DND-41 (cell line): ENCODE results near the gene GRAMD4.
"Not testable (repeated sequence)": the region's sequence is repeated elsewhere in the genome, so short reads cannot be mapped to it uniquely, and the experiment has no call there.

ENCODE experiments used
- ATAC-seq: fragments of 200-7000 bp; cut with Tn5 transposase; 3 replicates; pipeline ENCODE4 v1.9.1; 2021; ENCODE audit warnings: low read depth; ENCODE audit not compliant: insufficient read depth
- DNase-seq: peaks from one replicate; pipeline ENCODE4 v3.0.0-alpha.2; 2020
- H2AFZ ChIP-seq: 2 replicates; pipeline ENCODE4 v1.6.0; 2012; ENCODE audit warnings: low read depth, low read length
- H3K27ac ChIP-seq: 2 replicates; pipeline ENCODE4 v1.5.1; 2012; ENCODE audit warnings: low read length, inconsistent platforms
- H3K27me3 ChIP-seq: fragments of 200-600 bp; sonication (generic); 2 replicates; pipeline ENCODE4 v1.6.0; 2012; ENCODE audit warnings: low read length, mild to moderate bottlenecking, inconsistent platforms; ENCODE audit not compliant: insufficient read depth, poor library complexity
- H3K36me3 ChIP-seq: 2 replicates; pipeline ENCODE4 v1.5.1; 2012; ENCODE audit warnings: low read length, inconsistent platforms; ENCODE audit not compliant: insufficient read depth
- H3K4me1 ChIP-seq: 2 replicates; pipeline ENCODE4 v1.5.1; 2012; ENCODE audit warnings: mild to moderate bottlenecking, low read length; ENCODE audit not compliant: insufficient read depth
- H3K4me2 ChIP-seq: 2 replicates; pipeline ENCODE4 v1.6.0; 2012; ENCODE audit warnings: mild to moderate bottlenecking, moderate library complexity, low read length, inconsistent platforms; ENCODE audit not compliant: insufficient read depth
- H3K4me3 ChIP-seq, 2 experiments: fragments of 200-600 bp in 1 of 2; shearing (Covaris generic) in 1 of 2; 2 replicates each; pipeline ENCODE4 v1.5.1; 2012 to 2016; ENCODE audit warnings: inconsistent platforms in 2 of 2, low read length in 2 of 2, mild to moderate bottlenecking in 2 of 2, low read depth in 1 of 2, moderate library complexity in 1 of 2
- H3K79me2 ChIP-seq: 2 replicates; pipeline ENCODE4 v1.6.0; 2012; ENCODE audit warnings: low read length, inconsistent platforms; ENCODE audit not compliant: insufficient read depth
- H3K9ac ChIP-seq: 2 replicates; pipeline ENCODE4 v1.6.0; 2012; ENCODE audit warnings: low read depth, mild to moderate bottlenecking, inconsistent platforms, low read length, moderate library complexity
- H3K9me3 ChIP-seq: 2 replicates; pipeline ENCODE4 v1.5.1; 2012; ENCODE audit warnings: low read length, moderate library complexity, mild to moderate bottlenecking, inconsistent platforms; ENCODE audit not compliant: insufficient read depth, severe bottlenecking
- H4K20me1 ChIP-seq: 2 replicates; pipeline ENCODE4 v1.6.0; 2012; ENCODE audit warnings: low read length; ENCODE audit not compliant: insufficient read depth
- CTCF ChIP-seq: IDR thresholded peaks from 2 replicates; pipeline ENCODE4 v1.5.1; 2012; ENCODE audit warnings: borderline replicate concordance, low read length, moderate library complexity, mild to moderate bottlenecking; ENCODE audit not compliant: poor library complexity, severe bottlenecking; ENCODE audit errors: extremely low read depth
- EZH2 ChIP-seq: IDR thresholded peaks from 3 replicates; pipeline ENCODE4 v1.6.1; 2012; ENCODE audit warnings: borderline replicate concordance, low read depth, mild to moderate bottlenecking, moderate library complexity, low read length, inconsistent platforms; ENCODE audit not compliant: severe bottlenecking

GRAMD4 gene

GRCh38 chr22:46639843-46640242 lies 19.7 kb downstream of the GRAMD4 start:
- TF ChIP-seq CTCF = no peak
- no peak for TF ChIP-seq EZH2
- no peak overlapping the region for H3K4me3 ChIP-seq
- H3K27me3 ChIP-seq = no peaks in the 10 kb centered on the region
- peaks cover 65% of the 10 kb centered on the region for H4K20me1 ChIP-seq
- H3K4me2 ChIP-seq = no peak overlapping the region
- H3K36me3 ChIP-seq = peaks cover 81% of the 10 kb centered on the region
- H3K27ac ChIP-seq = no peak overlapping the region
- H3K4me1 ChIP-seq = no peaks in the 10 kb centered on the region
- ATAC-seq = no peak
- H2AFZ ChIP-seq = no peak overlapping the region
- peaks cover 91% of the 10 kb centered on the region for H3K79me2 ChIP-seq
- no peaks in the 10 kb centered on the region for H3K9me3 ChIP-seq
- no peak for DNase-seq
- H3K9ac ChIP-seq = no peak overlapping the region

- no peak overlapping the region for H3K4me2 ChIP-seq
Measured at GRCh38 chr22:46640293-46641055, 20.3 kb downstream of the GRAMD4 start.

GRCh38 chr22:46641811-46642266 lies 21.7 kb downstream of the GRAMD4 start:
- Histone ChIP-seq H3K27me3 (no peaks in the 10 kb centered on the region), H2AFZ (no peak overlapping the region), H3K36me3 (peaks cover 86% of the 10 kb centered on the region), H3K4me3 (no peak overlapping the region), H3K4me2 (no peak overlapping the region), H3K4me1 (no peaks in the 10 kb centered on the region), H3K79me2 (peaks cover 97% of the 10 kb centered on the region), H4K20me1 (peaks cover 72% of the 10 kb centered on the region), H3K9me3 (no peaks in the 10 kb centered on the region), H3K27ac (no peak overlapping the region), H3K9ac (no peak overlapping the region)
- no peak for DNase-seq
- no peak for TF ChIP-seq EZH2
- no peak for TF ChIP-seq CTCF
- no peak for ATAC-seq

More at GRCh38 chr22:46640293-46641055, 20.3 kb downstream of the GRAMD4 start:
- ATAC-seq = no peak
- no peak for TF ChIP-seq CTCF
- TF ChIP-seq EZH2 = no peak
- Histone ChIP-seq H3K36me3 (peaks cover 86% of the 10 kb centered on the region), H4K20me1 (peaks cover 71% of the 10 kb centered on the region), H3K79me2 (peaks cover 95% of the 10 kb centered on the region), H3K4me3 (no peak overlapping the region), H2AFZ (no peak overlapping the region), H3K27me3 (no peaks in the 10 kb centered on the region), H3K9me3 (no peaks in the 10 kb centered on the region), H3K4me1 (no peaks in the 10 kb centered on the region), H3K27ac (no peak overlapping the region), H3K9ac (no peak overlapping the region)
- no peak for DNase-seq

GRCh38 chr22:46642840-46643480 lies 22.8 kb downstream of the GRAMD4 start:
- not testable (repeated sequence) for H3K9me3 ChIP-seq, H3K9ac ChIP-seq, H3K27ac ChIP-seq, H3K4me2 ChIP-seq, DNase-seq, H3K4me3 ChIP-seq, H3K4me1 ChIP-seq, H3K27me3 ChIP-seq, H2AFZ ChIP-seq, ATAC-seq
- H4K20me1 ChIP-seq = peaks cover 78% of the 10 kb centered on the region
- peaks cover 99% of the 10 kb centered on the region for H3K79me2 ChIP-seq
- H3K36me3 ChIP-seq = peaks cover 88% of the 10 kb centered on the region
